Sigmoid colon (tissue), 4 donors: ENCODE results near the gene ACKR2.

Experiments
- CTCF ChIP-seq, 4 experiments: fragments of 450-650 bp in 3 of 4; fragments of 200-600 bp in 1 of 4; IDR thresholded peaks; one replicate each; pipeline ENCODE4 v1.5.1; 2016 to 2019; ENCODE audit warnings: antibody characterized with exemption in 4 of 4, mild to moderate bottlenecking in 3 of 4, moderate library complexity in 2 of 4
- POLR2A ChIP-seq, 2 donors: fragments of 450-650 bp; IDR thresholded peaks; one replicate each; pipeline ENCODE4 v1.6.1; 2016; ENCODE audit warnings: antibody characterized with exemption in 2 of 2, mild to moderate bottlenecking in 2 of 2, moderate library complexity in 2 of 2
- POLR2AphosphoS5 ChIP-seq, 4 donors: sonication (generic); formaldehyde crosslinking; IDR thresholded peaks; one replicate each; pipeline ENCODE4 v1.6.1; 2017; ENCODE audit warnings: antibody characterized with exemption in 4 of 4

GRCh38 chr3:42844412-42844713, 35.1 kb downstream of the ACKR2 start:
- TF ChIP-seq CTCF (IDR thresholded peaks at IDR 0.05): no peak
- TF ChIP-seq POLR2AphosphoS5 (IDR thresholded peaks at IDR 0.05): no peak
- TF ChIP-seq POLR2A (IDR thresholded peaks at IDR 0.05): no peak
